GM12891 (cell line): ENCODE results near the gene LENG8. TPM values are rescaled to one million over a fixed set of nuclear protein-coding genes. Genes with fewer than 3 reads are reported as not detected.

Experiments
- DNase-seq: peaks from one replicate; pipeline ENCODE4 v3.0.0; 2011; ENCODE audit warnings: low spot score; ENCODE audit not compliant: insufficient read length
- FAIRE-seq: peaks from 2 replicates; lab custom pipeline; 2011; peaks lifted over from hg19 to GRCh38; lab: Jason Lieb, UNC
- PAX5 ChIP-seq: IDR thresholded peaks from 2 replicates; pipeline ENCODE4 v1.6.1; 2011; ENCODE audit warnings: low read length, moderate library complexity, mild to moderate bottlenecking; ENCODE audit not compliant: insufficient read depth, severe bottlenecking
- POLR2A ChIP-seq: IDR thresholded peaks from 2 replicates; pipeline ENCODE4 v1.6.1; 2011; ENCODE audit warnings: low read depth, low read length, control low read depth
- POLR2AphosphoS5 ChIP-seq: IDR thresholded peaks from 2 replicates; pipeline ENCODE4 v1.6.1; 2011; ENCODE audit warnings: low read depth, low read length, control low read depth
- POU2F2 ChIP-seq: IDR thresholded peaks from 2 replicates; pipeline ENCODE4 v1.6.1; 2011; ENCODE audit warnings: low read depth, mild to moderate bottlenecking, control low read depth, low read length, moderate library complexity
- SPI1 ChIP-seq: IDR thresholded peaks from 2 replicates; pipeline ENCODE4 v1.6.1; 2011; ENCODE audit warnings: low read depth, low read length, control low read depth
- TAF1 ChIP-seq: IDR thresholded peaks from 2 replicates; pipeline ENCODE4 v1.6.1; 2011; ENCODE audit warnings: low read depth, low read length, control low read depth
- polyA plus RNA-seq: library from polyadenylated mRNA; unstranded; fragments of >200 nt; gene quantifications from one replicate; pipeline ENCODE4 v1.2.1, GENCODE V29; 2012; ENCODE audit warnings: low read depth, missing spikeins, inconsistent platforms; ENCODE audit not compliant: missing spikeins

The LENG8 gene
- 142 TPM for polyA plus RNA-seq

DNA sequence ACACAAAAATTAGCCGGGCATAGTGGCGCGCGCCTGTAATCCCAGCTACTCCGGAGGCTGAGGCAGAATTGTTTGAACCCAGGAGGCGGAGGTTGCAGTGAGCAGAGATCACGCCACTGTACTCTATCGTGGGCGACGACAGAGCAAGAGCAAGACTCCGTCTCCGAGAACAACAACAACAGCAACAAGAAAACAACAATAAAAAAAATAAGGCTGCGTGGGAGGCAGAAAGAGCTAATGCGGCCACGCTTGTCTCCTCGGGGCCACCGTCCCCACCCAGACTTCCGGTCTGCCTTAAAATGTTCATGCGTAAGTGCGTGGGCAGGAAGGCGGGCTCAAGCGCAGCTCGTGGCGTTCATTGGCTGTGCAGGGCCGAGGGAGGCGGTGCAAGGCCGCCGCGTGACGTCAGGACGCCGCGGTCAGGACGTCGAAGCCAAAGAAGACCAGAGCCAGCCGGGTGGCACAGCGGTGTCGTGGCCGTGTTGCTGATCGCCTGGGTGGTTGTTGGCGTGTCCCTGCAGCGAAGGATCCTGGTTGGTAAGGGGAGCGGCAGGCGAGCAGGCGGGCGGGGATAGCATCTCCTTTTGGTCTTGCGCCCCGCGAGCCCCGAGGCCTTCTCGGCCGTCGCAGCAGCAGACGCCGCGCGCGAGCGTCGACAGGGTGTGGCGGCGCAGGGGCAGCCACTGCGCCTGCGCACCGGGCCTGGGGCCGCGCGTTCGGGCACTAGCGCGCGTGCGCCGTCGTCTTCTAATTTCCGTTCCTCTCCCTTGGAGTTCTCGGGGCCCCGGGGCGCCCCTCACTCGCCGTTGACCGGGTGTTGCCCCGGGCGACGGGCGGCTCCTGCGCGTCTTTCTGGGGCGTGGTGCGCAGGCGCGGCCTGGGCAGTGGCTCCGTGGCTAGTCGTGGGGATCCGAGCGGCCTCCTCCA, at the start of gene LENG8:
LENG8 (plus strand) TSS at position 426 of the 927 bp plus-strand sequence. CDS start 2,146 bp downstream, outside the sequence.
- FAIRE-seq (peak; percentile 100), DNase-seq (peak; percentile 95)
- peak; percentile 91 for TF ChIP-seq POLR2A
- TF ChIP-seq POLR2AphosphoS5, result peak; percentile 97
- peak; percentile 80 for TF ChIP-seq TAF1
- TF ChIP-seq SPI1, result peak; percentile 52
- no peak for TF ChIP-seq PAX5
- TF ChIP-seq POU2F2, result peak; percentile 80

DNA sequence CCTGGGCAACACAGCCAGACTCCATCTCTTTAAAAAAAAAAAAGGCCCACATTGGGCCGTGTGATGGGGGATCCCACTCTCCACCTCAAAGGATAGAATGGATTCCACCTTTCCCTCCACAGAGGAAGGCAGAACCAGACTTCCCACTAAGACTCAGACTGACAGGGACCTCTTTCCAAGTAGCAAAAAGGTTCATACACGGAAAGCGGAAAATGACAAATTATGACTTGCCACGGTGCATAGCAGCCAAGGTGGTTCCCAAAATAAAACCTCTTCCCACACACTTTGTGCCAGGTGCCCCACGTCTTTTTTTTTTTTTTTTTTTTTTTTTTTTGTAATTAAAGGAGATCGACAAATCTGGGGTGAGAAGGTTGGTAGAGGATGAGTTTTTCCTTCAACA, 48.1 kb upstream of the LENG8 start:
- DNase-seq, result no peak

DNA sequence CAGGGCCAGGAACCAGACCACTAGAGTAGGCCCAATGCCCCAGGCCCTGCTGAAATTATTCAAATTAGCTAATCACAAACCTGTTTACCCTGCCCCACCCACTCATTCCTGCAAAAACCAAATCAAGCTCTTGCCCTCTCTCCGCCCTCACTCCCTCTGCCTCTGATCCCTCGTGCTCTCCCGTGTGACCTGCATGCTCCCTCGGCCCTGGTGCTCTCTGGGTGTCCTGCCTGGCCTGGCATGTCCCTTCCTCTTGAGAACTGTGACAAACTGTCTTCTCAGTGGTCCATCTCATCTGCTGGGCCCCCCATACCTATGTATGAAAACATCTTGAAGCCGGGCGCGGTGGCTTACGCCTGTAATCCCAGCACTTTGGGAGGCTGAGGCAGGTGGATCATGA, 45.9 kb upstream of the LENG8 start:
- DNase-seq (no peak), FAIRE-seq (no peak)
- TF ChIP-seq SPI1 (no peak), PAX5 (no peak)

More for the DNA sequence above, 48.1 kb upstream of the LENG8 start:
- TF ChIP-seq TAF1 (no peak), POU2F2 (no peak), POLR2A (no peak), POLR2AphosphoS5 (no peak), SPI1 (no peak), PAX5 (no peak)
- FAIRE-seq, result no peak

DNA sequence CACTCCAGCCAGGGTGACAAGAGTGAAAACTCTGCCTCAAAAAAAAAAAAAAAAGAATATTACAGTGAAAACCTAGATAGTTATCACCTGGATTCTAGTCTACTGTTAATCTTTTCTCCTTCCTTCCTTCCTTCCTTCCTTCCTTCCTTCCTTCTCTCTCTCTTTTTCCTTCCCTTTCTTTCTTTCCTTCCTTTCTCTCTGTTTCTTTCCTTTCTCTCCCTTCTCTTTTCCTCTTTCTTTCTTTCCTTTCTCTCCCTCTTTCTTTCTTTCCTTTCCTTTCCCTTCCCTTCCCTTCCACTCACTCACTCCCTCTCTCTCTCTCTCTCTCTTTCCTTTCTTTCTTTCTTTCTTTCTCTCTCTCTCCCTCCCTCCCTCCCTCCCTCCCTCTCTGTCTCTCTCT, 43.4 kb upstream of the LENG8 start:
- TF ChIP-seq POLR2AphosphoS5, result no peak
- TF ChIP-seq POU2F2, result no peak
- no peak for TF ChIP-seq PAX5
- no peak for TF ChIP-seq TAF1
- no peak for TF ChIP-seq POLR2A
- TF ChIP-seq SPI1, result no peak
- no peak for FAIRE-seq

DNA sequence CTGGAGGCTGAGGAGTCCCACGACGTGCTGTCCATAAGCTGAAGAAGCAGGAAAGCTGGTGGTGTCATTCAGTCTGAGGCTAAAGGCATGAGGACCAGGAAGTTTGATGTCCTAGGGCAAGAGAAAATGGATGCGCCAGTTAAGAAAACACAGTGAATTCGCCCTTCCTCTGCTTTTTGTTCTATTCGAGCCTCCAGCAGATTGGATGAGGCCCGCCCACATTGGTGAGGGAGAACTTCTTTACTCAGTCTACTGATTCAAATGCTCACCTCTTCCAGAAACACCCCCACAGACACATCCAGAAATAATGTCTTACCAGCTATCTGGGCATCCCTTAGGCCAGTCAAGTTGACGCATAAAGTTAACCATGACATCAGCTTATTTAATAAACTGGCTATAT, 41.2 kb upstream of the LENG8 start:
- FAIRE-seq, result no peak
- TF ChIP-seq PAX5, result no peak
- no peak for TF ChIP-seq TAF1
- TF ChIP-seq POLR2AphosphoS5, result no peak
- TF ChIP-seq POU2F2, result no peak
- no peak for TF ChIP-seq SPI1
- no peak for TF ChIP-seq POLR2A
- no peak for DNase-seq

More for the DNA sequence above, 43.4 kb upstream of the LENG8 start:
- DNase-seq, result no peak

DNA sequence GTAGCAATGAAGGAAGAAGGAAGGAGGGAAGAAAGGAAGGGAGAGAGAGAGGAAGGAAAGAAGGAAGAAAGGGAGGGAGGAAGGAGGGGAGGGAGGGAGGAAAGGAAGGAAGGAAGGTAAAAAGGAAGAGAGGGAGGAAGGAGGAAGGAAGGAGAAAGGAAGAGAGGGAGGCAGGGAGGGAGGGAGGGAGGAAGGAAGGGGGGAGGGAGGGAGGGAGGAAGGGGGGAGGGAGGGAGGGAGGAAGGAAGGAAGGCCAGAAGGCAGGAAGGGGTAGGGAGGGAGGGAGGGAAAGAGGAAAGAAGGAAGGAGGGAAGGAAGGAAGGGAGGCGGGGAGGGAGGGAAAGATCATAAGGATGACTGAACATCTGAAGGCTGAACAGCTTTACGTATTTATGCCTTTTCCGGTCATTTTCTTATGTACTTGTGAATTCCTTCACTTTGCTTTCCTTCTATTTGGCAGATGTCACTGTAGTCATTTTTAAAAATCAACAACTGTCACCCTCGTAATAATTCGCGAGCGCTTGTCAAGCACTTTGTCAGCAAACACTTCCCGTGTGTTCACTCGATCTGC, 40.5 kb upstream of the LENG8 start:
- no peak for TF ChIP-seq TAF1
- TF ChIP-seq SPI1, result no peak
- no peak for TF ChIP-seq POU2F2
- TF ChIP-seq POLR2AphosphoS5, result no peak
- no peak for TF ChIP-seq POLR2A
- no peak for TF ChIP-seq PAX5
- DNase-seq, result no peak
- no peak for FAIRE-seq

DNA sequence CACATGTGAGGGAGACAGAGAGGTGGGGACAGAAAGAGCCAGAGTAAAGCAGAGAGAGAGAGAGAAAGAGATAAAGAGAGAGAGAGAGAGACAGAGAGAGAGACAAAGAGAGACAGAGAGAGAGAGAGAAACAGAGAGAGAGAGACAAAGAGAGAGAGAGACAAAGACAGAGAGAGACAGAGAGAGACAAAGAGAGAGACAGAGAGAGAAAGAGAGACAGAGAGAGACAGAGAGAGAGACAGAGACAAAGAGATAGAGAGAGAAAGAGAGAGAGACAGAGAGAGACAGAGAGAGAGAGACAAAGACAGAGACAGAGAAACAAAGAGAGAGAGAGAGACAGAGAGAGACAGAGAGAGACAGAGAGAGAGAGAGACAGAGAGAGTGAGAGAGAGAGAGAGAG, 38.0 kb upstream of the LENG8 start:
- DNase-seq (no peak), FAIRE-seq (no peak)
- TF ChIP-seq POLR2A (no peak), SPI1 (no peak), TAF1 (no peak), POLR2AphosphoS5 (no peak), PAX5 (no peak), POU2F2 (no peak)

DNA sequence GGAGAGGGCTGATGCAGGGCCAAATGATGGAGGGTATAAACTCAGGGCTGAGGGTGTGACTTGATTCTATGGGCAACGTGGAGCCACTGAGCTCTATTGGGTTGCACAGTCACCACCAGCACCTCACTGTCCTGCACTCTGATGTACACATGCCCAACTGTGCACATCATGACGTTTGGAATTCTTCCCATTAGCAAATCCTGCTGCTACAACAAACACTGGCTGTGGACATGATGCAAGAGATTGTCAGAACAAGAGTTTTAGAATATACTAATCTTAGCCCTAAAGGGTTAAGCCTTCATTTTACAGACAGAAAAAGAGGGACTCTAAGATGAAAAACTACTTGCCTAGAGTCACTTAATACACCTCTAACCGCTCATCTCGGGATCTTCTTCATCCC, 36.1 kb upstream of the LENG8 start:
- FAIRE-seq (no peak), DNase-seq (no peak)
- TF ChIP-seq POLR2A (no peak), SPI1 (no peak), POU2F2 (no peak), PAX5 (no peak), POLR2AphosphoS5 (no peak)

DNA sequence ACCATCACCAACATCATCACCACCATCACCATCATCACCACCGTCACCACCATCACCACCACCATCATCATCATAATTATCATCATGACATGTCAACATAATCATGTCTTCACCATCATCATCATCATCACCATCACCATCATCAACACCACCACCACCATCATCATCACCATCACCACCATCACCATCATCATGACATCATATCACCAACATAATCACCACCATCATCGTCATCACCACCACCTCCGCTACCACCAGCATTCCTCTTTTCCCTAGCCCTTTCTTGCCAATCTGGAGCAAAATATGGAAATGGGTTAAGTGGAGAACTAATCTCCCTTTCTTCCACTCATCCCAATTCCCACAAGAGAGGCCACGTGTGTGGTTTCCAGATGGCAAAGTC, 34.8 kb upstream of the LENG8 start:
- FAIRE-seq (no peak), DNase-seq (no peak)
- no peak for TF ChIP-seq POU2F2
- TF ChIP-seq POLR2AphosphoS5, result no peak
- no peak for TF ChIP-seq SPI1
